GM12878 (cell line): ENCODE measurements around the gene CACNA1D. TPM values are rescaled to one million over a fixed set of nuclear protein-coding genes. Genes with fewer than 3 reads are reported as not detected.

Experiments
- ATAC-seq: fragments of 200-7000 bp; cut with Tn5 transposase; 3 replicates; pipeline ENCODE4 v1.9.1; 2020; ENCODE audit warnings: mild to moderate bottlenecking, moderate library complexity
- BruUV-seq: library from RNA; stranded (reverse); fragments of 400-500 nt; replicated peaks from 2 replicates; lab custom pipeline; 2021; lab: Mats Ljungman, UMichigan
- CTCF ChIA-PET: fragments of 300-600 bp; sonication (Branson Sonifier 250); formaldehyde crosslinking; extraction: SDS; loops from one replicate; lab custom pipeline; 2021; ENCODE audit warnings: inconsistent platforms; lab: Yijun Ruan, JAX
- POLR2A ChIA-PET: fragments of 350-600 bp; formaldehyde crosslinking; extraction: SDS; loops from one replicate; lab custom pipeline; 2021; ENCODE audit warnings: inconsistent platforms; lab: Charles Lee
- RAD21 ChIA-PET: fragments of 300-600 bp; sonication (Branson Sonifier 250); formaldehyde crosslinking; loops from one replicate; lab custom pipeline; 2023; ENCODE audit warnings: antibody characterized with exemption; ENCODE audit not compliant: unreplicated experiment; lab: Charles Lee
- SMC1A ChIA-PET: fragments of 300-600 bp; sonication (Branson Sonifier 250); formaldehyde crosslinking; loops from one replicate; lab custom pipeline; 2023; ENCODE audit not compliant: unreplicated experiment, uncharacterized antibody; lab: Charles Lee
- DNase-seq: peaks from one replicate; pipeline ENCODE4 v3.0.0-alpha.2; 2011; ENCODE audit warnings: low read depth, low spot score
- FAIRE-seq: peaks from 3 replicates; lab custom pipeline; 2011; peaks lifted over from hg19 to GRCh38; lab: Jason Lieb, UNC
- H2AFZ ChIP-seq: 2 replicates; pipeline ENCODE4 v1.6.0; 2011; ENCODE audit warnings: low read depth, low read length, control low read depth; ENCODE audit not compliant: control insufficient read depth
- H3K27ac ChIP-seq: 2 replicates; pipeline ENCODE4 v1.5.1; 2011; ENCODE audit warnings: control low read depth; ENCODE audit not compliant: control insufficient read depth, insufficient read depth
- H3K27me3 ChIP-seq, 2 experiments: replicated peaks in 1 of 2; 2 replicates each; pipeline versions ENCODE4 v1.6.0 to v1.6.1; 2011; ENCODE audit warnings: low read length in 1 of 2; ENCODE audit not compliant: control insufficient read depth in 2 of 2, insufficient read depth in 2 of 2
- H3K36me3 ChIP-seq, 2 experiments: 2 replicates each; pipeline ENCODE4 v1.5.1; 2011; ENCODE audit warnings: low read length in 1 of 2; ENCODE audit not compliant: control insufficient read depth in 2 of 2, insufficient read depth in 2 of 2
- H3K4me1 ChIP-seq: 2 replicates; pipeline ENCODE4 v1.6.1; 2011; ENCODE audit warnings: mild to moderate bottlenecking, low read length, moderate library complexity, mixed read lengths; ENCODE audit not compliant: control insufficient read depth, insufficient read depth
- H3K4me2 ChIP-seq: 2 replicates; pipeline ENCODE4 v1.6.0; 2011; ENCODE audit warnings: control low read depth; ENCODE audit not compliant: control insufficient read depth, insufficient read depth
- H3K4me3 ChIP-seq: fragments of 200-600 bp; sonication (generic); 2 replicates; pipeline ENCODE4 v1.5.1; 2016
- H3K79me2 ChIP-seq: 2 replicates; pipeline ENCODE4 v1.6.0; 2011; ENCODE audit warnings: low read length; ENCODE audit not compliant: control insufficient read depth, insufficient read depth
- H3K9ac ChIP-seq: 2 replicates; pipeline ENCODE4 v1.8.0; 2011; ENCODE audit warnings: low read length, control low read depth, mixed read lengths; ENCODE audit not compliant: control insufficient read depth, insufficient read depth
- H3K9me3 ChIP-seq: replicated peaks from 3 replicates; pipeline ENCODE4 v1.5.1; 2011; ENCODE audit warnings: mild to moderate bottlenecking, low read length; ENCODE audit not compliant: control insufficient read depth, insufficient read depth
- H4K20me1 ChIP-seq: 2 replicates; pipeline ENCODE4 v1.6.0; 2011; ENCODE audit not compliant: control insufficient read depth, insufficient read depth
- ATF3 ChIP-seq: IDR thresholded peaks from 2 replicates; pipeline ENCODE4 v1.6.1; 2011; ENCODE audit warnings: low read depth, mild to moderate bottlenecking, low read length, moderate library complexity, borderline replicate concordance; ENCODE audit errors: extremely low read depth
- CBFB ChIP-seq: IDR thresholded peaks from 2 replicates; pipeline ENCODE4 v1.6.1; 2016; ENCODE audit warnings: antibody characterized with exemption, low read depth
- CBX3 ChIP-seq: fragments of 200-600 bp; sonication (generic); IDR thresholded peaks from 2 replicates; pipeline ENCODE4 v1.6.1; 2016; ENCODE audit warnings: low read depth, borderline replicate concordance
- DPF2 ChIP-seq: fragments of 450-650 bp; IDR thresholded peaks from 2 replicates; pipeline ENCODE4 v1.6.1; 2017; ENCODE audit warnings: mild to moderate bottlenecking
- E2F4 ChIP-seq: IDR thresholded peaks from 2 replicates; pipeline ENCODE4 v1.6.1; 2012; ENCODE audit warnings: low read depth, low read length, improper control_type of control experiment
- EED ChIP-seq: sonication (generic); IDR thresholded peaks from 2 replicates; pipeline ENCODE4 v1.6.1; 2016; ENCODE audit warnings: antibody characterized with exemption, low read depth
- ESRRA ChIP-seq: IDR thresholded peaks from 2 replicates; pipeline ENCODE4 v1.6.1; 2012; ENCODE audit warnings: mild to moderate bottlenecking, low read length, improper control_type of control experiment
- HDAC6 ChIP-seq: fragments of 200-600 bp; sonication (generic); IDR thresholded peaks from one replicate; pipeline ENCODE4 v1.8.0; 2017; ENCODE audit warnings: antibody characterized with exemption; ENCODE audit not compliant: unreplicated experiment
- IRF5 ChIP-seq: fragments of 450-650 bp; IDR thresholded peaks from 2 replicates; pipeline ENCODE4 v1.6.1; 2017; ENCODE audit warnings: borderline replicate concordance
- JUND ChIP-seq: IDR thresholded peaks from 2 replicates; pipeline ENCODE4 v1.6.1; 2012; ENCODE audit warnings: low read depth, mild to moderate bottlenecking, low read length, improper control_type of control experiment, moderate library complexity
- NFIC ChIP-seq: IDR thresholded peaks from 2 replicates; pipeline ENCODE4 v1.6.1; 2012; ENCODE audit warnings: low read depth, mild to moderate bottlenecking, inconsistent platforms, low read length, moderate library complexity
- POLR2AphosphoS2 ChIP-seq: IDR thresholded peaks from 2 replicates; pipeline ENCODE4 v1.6.1; 2011; ENCODE audit warnings: low read depth, mild to moderate bottlenecking, low read length, improper control_type of control experiment, moderate library complexity
- POU2F2 ChIP-seq: IDR thresholded peaks from 3 replicates; pipeline ENCODE4 v1.6.1; 2011; ENCODE audit warnings: low read depth, mild to moderate bottlenecking, low read length, borderline replicate concordance
- RAD21 ChIP-seq: IDR thresholded peaks from 2 replicates; pipeline ENCODE4 v1.6.1; 2011; ENCODE audit warnings: mild to moderate bottlenecking, low read depth, low read length, moderate library complexity; ENCODE audit not compliant: insufficient read depth
- RB1 ChIP-seq: fragments of 450-650 bp; formaldehyde crosslinking; IDR thresholded peaks from 2 replicates; pipeline ENCODE4 v1.6.1; 2017; ENCODE audit warnings: mild to moderate bottlenecking, borderline replicate concordance
- USF2 ChIP-seq: IDR thresholded peaks from 2 replicates; pipeline ENCODE4 v1.6.1; 2011; ENCODE audit warnings: low read depth, low read length, improper control_type of control experiment, borderline replicate concordance
- ZBTB4 ChIP-seq: fragments of 450-650 bp; formaldehyde crosslinking; IDR thresholded peaks from 2 replicates; pipeline ENCODE4 v1.4.0; 2022; ENCODE audit warnings: mild to moderate bottlenecking, moderate library complexity
- WGBS: methylation state at CpG from one replicate; pipeline ENCODE4 v1.1.6; 2016; ENCODE audit warnings: low lambda C conversion rate; ENCODE audit not compliant: insufficient replicate concordance, insufficient coverage; ENCODE audit errors: missing lambda C conversion rate; 5-methylcytosine and 5-hydroxymethylcytosine counted together
- in situ Hi-C: fragments of 300-500 bp; cut with MboI; formaldehyde crosslinking; loops from 9 replicates; pipeline ENCODE4 v1.14.3; 2018; ENCODE audit warnings: mixed read lengths
- intact Hi-C: fragments of 100-400 bp; cut with micrococcal nuclease; formaldehyde crosslinking; loops from one replicate; pipeline ENCODE4 v1.14.2; 2022; ENCODE audit not compliant: unreplicated experiment
- polyA plus RNA-seq, 11 experiments: library from polyadenylated mRNA; depleted of rRNA in 4 of 11; unstranded in 6 of 11; stranded (reverse) in 5 of 11; fragments of >200 nt; fragmentation: Nextera tagmentation in 4 of 11; fragmentation: Illumina TruSeq in 1 of 11; extraction: Ambion mirVana in 4 of 11; extraction: Trizol in 1 of 11; gene quantifications; 1 replicate in 1 of 11; 2 replicates in 10 of 11; pipeline versions ENCODE4 v1.2.1 to v1.2.3, GENCODE V29; 2011 to 2016; ENCODE audit warnings: inconsistent platforms in 2 of 11, missing spikeins in 2 of 11, low read depth in 1 of 11
- total RNA-seq, 4 experiments: library from RNA; depleted of rRNA in 3 of 4; stranded (reverse); fragments of >200 nt in 3 of 4; fragmentation: Illumina TruSeq in 1 of 4; extraction: Trizol in 1 of 4; gene quantifications; 2 replicates each; pipeline versions ENCODE4 v1.2.1 to v1.2.3, GENCODE V29; 2013 to 2021

The CACNA1D gene
- total and polyA plus RNA-seq, 10 of the 15 experiments (the other 5 are each of a cell fraction or from before 2014, with no cell fraction given): 0.21 to 24.4 (median 1.6) TPM

GRCh38 chr3:53511246-53511645 lies 16.8 kb downstream of the CACNA1D start:
- ChIA-PET RAD21 (no interaction called here), CTCF (no interaction called here), POLR2A (no interaction called here), SMC1A (no interaction called here)
- H3K4me2 ChIP-seq: no peak overlapping the region
- no peaks in the 10 kb centered on the region for H3K36me3 ChIP-seq
- H3K79me2 ChIP-seq: no peaks in the 10 kb centered on the region
- no TSS peak for BruUV-seq
- WGBS: 70% methylated on average over 13 of the region's 13 CpGs
- H3K4me1 ChIP-seq: no peaks in the 10 kb centered on the region
- intact Hi-C loops: loop anchor here (5.0 to 10.0 kb wide), 2 partner anchors 134 to 216 kb away; no protein-coding TSS in a partner anchor
- H3K9me3 ChIP-seq: no peaks in the 10 kb centered on the region
- ATAC-seq (no peak), DNase-seq (no peak), FAIRE-seq (no peak)
- no peak overlapping the region for H3K27ac ChIP-seq
- H3K27me3 ChIP-seq: peaks cover 0 to 6% of the 10 kb centered on the region in 2 experiments; a peak in 2 of 4 replicates
- H2AFZ ChIP-seq: no peak overlapping the region
- H3K4me3 ChIP-seq: no peak overlapping the region
- in situ Hi-C loops: no loop called here
- H3K9ac ChIP-seq: no peak overlapping the region
- TF ChIP-seq RAD21: no peak
- TF ChIP-seq USF2: no peak
- TF ChIP-seq ZBTB4 (CRISPR knock-in tag): no peak
- TF ChIP-seq IRF5: no peak
- no peak for TF ChIP-seq NFIC
- no peak for TF ChIP-seq DPF2
- no peak for TF ChIP-seq POLR2AphosphoS2
- TF ChIP-seq ESRRA: no peak
- TF ChIP-seq CBX3: no peak
- no peak for TF ChIP-seq POU2F2
- no peak for TF ChIP-seq E2F4
- TF ChIP-seq EED: no peak
- TF ChIP-seq HDAC6: no peak
- no peak for TF ChIP-seq CBFB
- no peak for TF ChIP-seq RB1
- TF ChIP-seq ATF3: no peak
- no peak for TF ChIP-seq JUND
- no peaks in the 10 kb centered on the region for H4K20me1 ChIP-seq
